CD8-positive, alpha-beta memory T cell (primary cell): ENCODE data around the gene CLEC5A. TPM values are rescaled to one million over a fixed set of nuclear protein-coding genes. Genes with fewer than 3 reads are reported as not detected.
"Not testable (repeated sequence)": the region's sequence is repeated elsewhere in the genome, so short reads cannot be mapped to it uniquely, and the experiment has no call there.

ENCODE experiments used
- CTCF ChIA-PET: fragments of 350-600 bp; sonication (Branson Sonifier 250); formaldehyde crosslinking; loops from one replicate; lab custom pipeline; 2021; ENCODE audit warnings: antibody characterized with exemption; lab: Charles Lee
- POLR2A ChIA-PET: fragments of 350-600 bp; sonication (Branson Sonifier 250); formaldehyde crosslinking; loops from one replicate; lab custom pipeline; 2021; ENCODE audit warnings: antibody characterized with exemption; lab: Charles Lee
- DNase-seq, 5 donors: peaks; one replicate each; pipeline versions ENCODE4 v3.0.0 to v3.0.0-alpha.2; 2020 to 2022; ENCODE audit warnings: mixed read lengths in 1 of 5
- H3K27ac ChIP-seq: one replicate; pipeline ENCODE4 v1.7.0; 2013; ENCODE audit warnings: low read depth, mild to moderate bottlenecking, low read length, moderate library complexity
- H3K27me3 ChIP-seq: 2 replicates; pipeline ENCODE4 v1.7.0; 2013; ENCODE audit warnings: low read length, mild to moderate bottlenecking; ENCODE audit not compliant: insufficient read depth, poor library complexity, severe bottlenecking
- H3K36me3 ChIP-seq: 2 replicates; pipeline ENCODE4 v1.7.0; 2013; ENCODE audit warnings: mild to moderate bottlenecking, low read length, moderate library complexity; ENCODE audit not compliant: insufficient read depth
- H3K4me1 ChIP-seq: 2 replicates; pipeline ENCODE4 v1.7.0; 2013; ENCODE audit warnings: mild to moderate bottlenecking, low read length, moderate library complexity; ENCODE audit not compliant: insufficient read depth
- H3K4me3 ChIP-seq: 2 replicates; pipeline ENCODE4 v1.7.0; 2013; ENCODE audit warnings: mild to moderate bottlenecking, low read length
- H3K9me3 ChIP-seq: 2 replicates; pipeline ENCODE4 v1.7.0; 2013; ENCODE audit warnings: mild to moderate bottlenecking, low read length
- H3K27ac Mint-ChIP-seq, 8 donors: one replicate each; pipeline ENCODE4 v1.8.0; 2020 to 2021; ENCODE audit warnings: mixed read lengths in 8 of 8, mild to moderate bottlenecking in 6 of 8, inconsistent platforms in 3 of 8, moderate library complexity in 3 of 8
- H3K27me3 Mint-ChIP-seq, 2 donors: one replicate each; pipeline ENCODE4 v1.8.0; 2020 to 2021; ENCODE audit warnings: mixed read lengths in 2 of 2, mild to moderate bottlenecking in 1 of 2, moderate library complexity in 1 of 2
- H3K36me3 Mint-ChIP-seq, 3 donors: one replicate each; pipeline ENCODE4 v1.8.0; 2020 to 2021; ENCODE audit warnings: mixed read lengths in 3 of 3, inconsistent platforms in 1 of 3, mild to moderate bottlenecking in 1 of 3
- H3K4me1 Mint-ChIP-seq, 3 donors: one replicate each; pipeline ENCODE4 v1.8.0; 2020 to 2021; ENCODE audit warnings: mixed read lengths in 3 of 3, inconsistent platforms in 1 of 3, mild to moderate bottlenecking in 1 of 3
- H3K4me3 Mint-ChIP-seq, 7 donors: one replicate each; pipeline ENCODE4 v1.8.0; 2020 to 2021; ENCODE audit warnings: mixed read lengths in 7 of 7, mild to moderate bottlenecking in 6 of 7, moderate library complexity in 4 of 7, inconsistent platforms in 2 of 7
- H3K9me3 Mint-ChIP-seq, 5 donors: one replicate each; pipeline ENCODE4 v1.8.0; 2020 to 2022; ENCODE audit warnings: mixed read lengths in 5 of 5, mild to moderate bottlenecking in 3 of 5, moderate library complexity in 2 of 5, inconsistent platforms in 1 of 5
- polyA plus RNA-seq: library from polyadenylated mRNA; unstranded; fragments of 300-500 nt; fragmentation: Illumina TruSeq; gene quantifications from one replicate; pipeline ENCODE4 v1.2.3, GENCODE V29; 2021
- total RNA-seq, 2 experiments: library from RNA; stranded (reverse); gene quantifications; one replicate each; pipeline ENCODE4 v1.2.3, GENCODE V29; 2021

CLEC5A gene
- total RNA-seq (under 1 TPM; 0.24 to 0.29 TPM), polyA plus RNA-seq (not detected)

DNA sequence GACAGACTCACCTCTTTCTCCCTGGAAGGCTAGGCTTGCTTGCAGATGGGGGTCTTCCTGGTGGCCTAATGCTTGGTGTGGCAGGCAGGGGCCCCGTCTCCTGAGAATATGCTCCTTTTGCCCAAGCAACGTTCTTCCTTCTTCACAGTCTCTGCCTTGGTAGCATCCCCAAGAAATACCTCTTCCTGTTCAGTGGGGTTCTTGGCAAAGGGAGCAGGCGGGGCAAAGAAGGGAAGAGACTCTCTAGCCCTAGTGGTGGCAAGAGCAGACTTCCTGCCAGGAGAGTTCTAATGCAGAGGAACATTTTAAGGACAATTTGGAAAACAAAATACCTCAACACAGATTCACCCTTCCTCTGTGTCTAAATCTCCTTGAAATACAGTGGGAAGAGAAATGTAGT lies at the start of gene CLEC5A:
Gene CLEC5A (minus strand): TSS at position 179 of the 400 bp plus-strand sequence. CDS start 682 bp downstream, outside the sequence.
- H3K27me3 Mint-ChIP-seq: peaks cover 0 to 6% of the 10 kb centered on the region in 2 donors
- no peaks in the 10 kb centered on the region for H3K4me1 Mint-ChIP-seq
- no peaks in the 10 kb centered on the region for H3K4me1 ChIP-seq
- H3K36me3 Mint-ChIP-seq: no peaks in the 10 kb centered on the region
- H3K27me3 ChIP-seq: no peaks in the 10 kb centered on the region
- no peak within 1 kb of the TSS for H3K4me3 ChIP-seq
- POLR2A ChIA-PET: no interaction called here
- no peak within 1 kb of the TSS for H3K27ac ChIP-seq
- CTCF ChIA-PET: no interaction called here
- no peak within 1 kb of the TSS for H3K27ac Mint-ChIP-seq
- peaks cover 0 to 9% (median 6%) of the 10 kb centered on the region in 5 donors for H3K9me3 Mint-ChIP-seq
- no peaks in the 10 kb centered on the region for H3K36me3 ChIP-seq
- H3K4me3 Mint-ChIP-seq: no peak within 1 kb of the TSS
- DNase-seq: no peak
- no peaks in the 10 kb centered on the region for H3K9me3 ChIP-seq

DNA sequence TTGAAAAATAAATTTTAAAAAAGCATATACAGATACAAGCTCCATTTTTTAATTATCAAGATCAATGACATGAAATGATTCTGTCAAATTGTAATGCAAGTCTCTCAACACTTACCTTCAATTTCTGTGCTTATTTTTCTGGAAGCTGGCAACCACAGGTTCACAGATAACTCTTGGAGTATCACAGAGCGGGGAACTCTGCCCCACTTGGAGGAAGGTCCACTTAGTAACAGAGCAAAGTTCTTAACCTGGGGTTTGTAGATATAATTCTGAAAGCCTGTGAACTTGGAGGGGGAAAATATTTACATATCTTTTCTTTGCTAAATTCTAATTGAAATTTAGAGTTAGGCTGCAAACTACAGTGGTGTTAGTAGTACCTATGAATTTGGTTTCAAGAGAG lies 46.6 kb upstream of the CLEC5A start:
- H3K9me3 Mint-ChIP-seq: peaks cover 0 to 11% (median 2%) of the 10 kb centered on the region in 5 donors
- no peaks in the 10 kb centered on the region for H3K4me1 ChIP-seq
- H3K9me3 ChIP-seq: no peaks in the 10 kb centered on the region
- peaks cover 0 to 2% (median 0%) of the 10 kb centered on the region in 3 donors for H3K36me3 Mint-ChIP-seq
- H3K27ac Mint-ChIP-seq: no peak overlapping the region
- no peak overlapping the region for H3K4me3 ChIP-seq
- no peak overlapping the region for H3K27ac ChIP-seq
- POLR2A ChIA-PET: no interaction called here
- peaks cover 10 to 13% of the 10 kb centered on the region in 2 donors for H3K27me3 Mint-ChIP-seq
- CTCF ChIA-PET: no interaction called here
- H3K4me1 Mint-ChIP-seq: peaks cover 2 to 7% (median 6%) of the 10 kb centered on the region in 3 donors
- no peaks in the 10 kb centered on the region for H3K27me3 ChIP-seq
- no peaks in the 10 kb centered on the region for H3K36me3 ChIP-seq
- no peak for DNase-seq
- H3K4me3 Mint-ChIP-seq: no peak overlapping the region

DNA sequence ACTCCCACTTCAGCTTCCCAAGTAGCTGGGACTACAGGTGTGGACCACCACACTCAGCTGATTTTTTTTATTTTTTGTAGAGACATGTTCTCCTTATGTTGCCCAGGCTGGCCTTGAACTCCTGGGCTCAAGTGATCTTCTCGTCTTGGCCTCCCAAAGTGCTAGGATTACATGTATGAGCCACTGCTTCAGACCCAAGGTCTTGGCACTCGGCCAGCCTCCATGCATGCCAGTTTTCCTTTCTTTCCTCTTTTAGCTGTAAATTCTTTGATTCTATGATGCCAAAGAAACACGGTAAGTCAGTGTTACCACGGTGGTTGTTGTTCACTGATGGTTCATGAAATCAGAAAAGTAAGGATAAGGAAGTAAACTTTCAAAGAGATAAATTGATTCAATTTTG lies 45.9 kb upstream of the CLEC5A start:
- Mint-ChIP-seq H3K9me3 (peaks cover 0 to 8% (median 2%) of the 10 kb centered on the region in 5 donors), H3K27ac (no peak overlapping the region), H3K4me1 (peaks cover 2 to 7% (median 6%) of the 10 kb centered on the region in 3 donors), H3K27me3 (peaks cover 10 to 13% of the 10 kb centered on the region in 2 donors), H3K36me3 (no peaks in the 10 kb centered on the region), H3K4me3 (no peak overlapping the region)
- H3K4me3 ChIP-seq: no peak overlapping the region
- DNase-seq: no peak
- no peaks in the 10 kb centered on the region for H3K4me1 ChIP-seq
- POLR2A ChIA-PET: no interaction called here
- H3K9me3 ChIP-seq: no peaks in the 10 kb centered on the region
- no peak overlapping the region for H3K27ac ChIP-seq
- no peaks in the 10 kb centered on the region for H3K36me3 ChIP-seq
- H3K27me3 ChIP-seq: no peaks in the 10 kb centered on the region
- CTCF ChIA-PET: no interaction called here

DNA sequence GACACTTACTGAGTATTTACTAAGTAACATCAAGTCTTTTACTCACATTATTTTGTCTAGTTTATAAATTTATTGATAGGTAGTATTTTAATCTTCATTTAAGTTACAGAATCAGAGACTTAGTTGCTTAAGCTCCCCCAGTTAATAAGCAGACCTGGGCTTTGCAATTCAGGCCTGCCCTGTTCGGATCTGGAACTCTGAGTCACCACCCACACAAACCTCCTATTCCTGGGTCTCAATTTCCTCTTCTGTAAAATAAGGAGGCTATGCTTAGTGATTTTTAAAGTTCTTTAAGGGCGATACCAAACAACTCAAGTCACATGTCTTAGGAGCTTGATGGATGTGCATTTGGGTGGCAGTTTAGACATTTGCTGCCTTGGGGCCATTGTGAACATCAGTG lies 45.4 kb upstream of the CLEC5A start:
- ChIA-PET CTCF (interaction anchor here (1.3 kb wide), 1 partner anchor 16 kb away, joined by 3 read pairs; no protein-coding TSS in a partner anchor), POLR2A (no interaction called here)
- H3K4me3 ChIP-seq: no peak overlapping the region
- no peaks in the 10 kb centered on the region for H3K9me3 ChIP-seq
- H3K27ac Mint-ChIP-seq: no peak overlapping the region
- no peak overlapping the region for H3K4me3 Mint-ChIP-seq
- H3K36me3 Mint-ChIP-seq: no peaks in the 10 kb centered on the region
- H3K27me3 Mint-ChIP-seq: peaks cover 12 to 13% of the 10 kb centered on the region in 2 donors
- H3K36me3 ChIP-seq: no peaks in the 10 kb centered on the region
- peaks cover 2 to 7% (median 6%) of the 10 kb centered on the region in 3 donors for H3K4me1 Mint-ChIP-seq
- H3K27me3 ChIP-seq: no peaks in the 10 kb centered on the region
- H3K9me3 Mint-ChIP-seq: peaks cover 0 to 8% (median 2%) of the 10 kb centered on the region in 5 donors
- H3K4me1 ChIP-seq: no peaks in the 10 kb centered on the region
- no peak for DNase-seq
- no peak overlapping the region for H3K27ac ChIP-seq

DNA sequence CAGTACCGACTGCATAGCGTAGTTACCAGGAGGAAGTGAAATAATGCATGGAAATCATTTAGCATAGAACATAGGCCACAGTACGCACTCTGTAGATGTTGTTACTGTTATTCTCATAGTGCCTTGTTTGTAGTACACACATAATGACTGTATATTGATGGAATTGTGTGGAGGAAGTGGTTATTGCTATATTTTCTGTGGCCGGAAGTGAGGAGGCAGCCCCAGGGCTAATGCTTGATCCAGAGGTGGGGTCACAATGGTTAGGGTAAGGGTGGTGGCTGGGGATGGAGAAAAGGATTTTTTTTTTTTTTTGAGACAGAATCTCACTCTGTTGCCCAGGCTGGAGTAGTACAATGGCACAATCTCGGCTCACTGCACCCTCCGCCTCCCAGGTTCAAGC lies 44.4 kb upstream of the CLEC5A start:
- Histone ChIP-seq H3K4me3 (no peak overlapping the region), H3K36me3 (no peaks in the 10 kb centered on the region), H3K4me1 (no peaks in the 10 kb centered on the region), H3K27me3 (no peaks in the 10 kb centered on the region), H3K9me3 (no peaks in the 10 kb centered on the region), H3K27ac (no peak overlapping the region)
- peaks cover 2 to 7% (median 6%) of the 10 kb centered on the region in 3 donors for H3K4me1 Mint-ChIP-seq
- no peak for DNase-seq
- peak overlapping the region in 1 of 7 donors; percentile 52 for H3K4me3 Mint-ChIP-seq
- peaks cover 8 to 12% of the 10 kb centered on the region in 2 donors for H3K27me3 Mint-ChIP-seq
- no peaks in the 10 kb centered on the region for H3K36me3 Mint-ChIP-seq
- H3K27ac Mint-ChIP-seq: no peak overlapping the region
- POLR2A ChIA-PET: no interaction called here
- H3K9me3 Mint-ChIP-seq: peaks cover 0 to 10% (median 2%) of the 10 kb centered on the region in 5 donors
- CTCF ChIA-PET: interaction anchor here (1.3 kb wide), 1 partner anchor 15 kb away, joined by 3 read pairs; no protein-coding TSS in a partner anchor

DNA sequence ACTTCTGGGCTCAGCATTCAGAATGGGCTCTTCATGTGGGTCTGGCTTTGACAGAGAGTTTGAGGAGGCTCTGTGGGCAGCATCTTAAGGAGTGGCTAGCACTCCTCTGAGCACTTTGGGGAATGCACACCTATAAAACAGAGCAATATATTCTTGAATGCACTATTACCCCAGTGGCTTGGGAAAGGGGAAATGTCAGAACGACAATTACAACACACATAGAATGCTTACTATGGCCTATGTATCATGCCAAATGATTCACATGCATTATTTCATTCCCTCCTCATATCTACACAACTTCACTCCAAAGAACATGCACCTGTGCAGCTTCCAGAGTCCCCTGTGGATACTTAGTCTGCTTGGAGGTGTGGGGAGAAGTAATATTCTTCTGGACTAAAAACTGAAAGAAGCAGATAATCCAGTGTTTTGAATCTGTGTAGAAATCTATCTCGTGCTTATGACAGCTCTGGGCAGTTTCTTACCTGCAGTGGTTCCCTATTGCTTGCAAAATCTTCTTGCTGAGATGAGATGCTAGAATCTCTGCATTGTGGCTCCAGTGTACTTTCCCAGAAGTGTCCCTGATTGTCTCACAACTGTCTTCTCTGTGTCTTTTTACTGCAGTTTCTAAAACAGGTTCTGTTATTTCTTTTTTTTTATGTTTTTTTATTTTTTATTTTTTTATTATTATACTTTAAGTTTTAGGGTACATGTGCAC lies 43.4 kb upstream of the CLEC5A start:
- Mint-ChIP-seq H3K9me3 (peaks cover 0 to 8% (median 0%) of the 10 kb centered on the region in 5 donors), H3K4me1 (peaks cover 2 to 7% (median 6%) of the 10 kb centered on the region in 3 donors), H3K27ac (no peak overlapping the region), H3K36me3 (no peaks in the 10 kb centered on the region), H3K27me3 (peaks cover 8 to 12% of the 10 kb centered on the region in 2 donors), H3K4me3 (no peak overlapping the region)
- CTCF ChIA-PET: no interaction called here
- Histone ChIP-seq H3K27me3 (no peaks in the 10 kb centered on the region), H3K4me3 (no peak overlapping the region), H3K36me3 (no peaks in the 10 kb centered on the region), H3K27ac (no peak overlapping the region), H3K4me1 (no peaks in the 10 kb centered on the region), H3K9me3 (no peaks in the 10 kb centered on the region)
- DNase-seq: no peak
- POLR2A ChIA-PET: no interaction called here

DNA sequence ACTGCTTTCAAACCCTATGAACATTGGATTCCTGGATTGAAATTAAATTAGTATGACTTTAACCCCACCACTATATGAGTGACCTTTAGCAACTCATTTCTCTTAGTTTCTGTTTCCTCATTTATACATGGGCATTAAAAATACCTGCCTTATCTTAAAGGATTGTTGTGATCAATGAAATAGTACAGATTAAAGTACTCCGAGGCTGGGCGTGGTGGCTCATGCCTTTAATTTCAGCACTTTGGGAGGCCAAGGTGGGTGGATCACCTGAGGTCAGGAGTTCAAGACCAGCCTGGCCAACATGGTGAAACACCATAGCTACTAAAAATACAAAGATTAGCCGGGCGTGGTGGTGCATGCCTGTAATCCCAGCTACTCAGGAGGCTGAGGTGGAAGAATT lies 41.0 kb upstream of the CLEC5A start:
- H3K9me3 ChIP-seq, H3K27ac Mint-ChIP-seq, H3K36me3 ChIP-seq, H3K4me1 Mint-ChIP-seq, H3K4me1 ChIP-seq, H3K4me3 Mint-ChIP-seq, H3K27ac ChIP-seq, H3K36me3 Mint-ChIP-seq, POLR2A ChIA-PET, DNase-seq, H3K27me3 ChIP-seq, CTCF ChIA-PET, H3K4me3 ChIP-seq, H3K9me3 Mint-ChIP-seq: not testable (repeated sequence)
- H3K27me3 Mint-ChIP-seq: peaks cover 8 to 12% of the 10 kb centered on the region in 2 donors

DNA sequence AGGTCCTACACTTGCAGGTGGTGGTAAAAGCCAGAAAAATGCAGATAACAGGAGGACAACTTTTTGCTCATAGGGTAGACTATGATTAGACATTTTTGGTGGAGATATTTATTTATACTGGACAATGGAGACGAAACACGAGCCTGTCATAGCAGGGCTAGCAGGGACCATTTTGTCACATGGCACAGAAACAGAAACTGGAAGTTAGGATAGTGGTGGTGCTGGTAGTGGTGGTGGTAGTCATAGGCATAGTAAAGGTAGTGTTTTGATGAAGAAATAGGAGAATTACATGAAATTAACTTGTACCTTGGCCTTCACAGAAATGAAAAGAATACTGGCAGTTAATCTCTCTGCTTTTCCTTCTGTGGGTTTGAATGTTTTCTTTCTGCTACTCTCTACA lies 40.1 kb upstream of the CLEC5A start:
- no peak overlapping the region for H3K4me3 Mint-ChIP-seq
- POLR2A ChIA-PET: no interaction called here
- CTCF ChIA-PET: no interaction called here

More for the DNA sequence above, 40.1 kb upstream of the CLEC5A start:
- Mint-ChIP-seq H3K27me3 (peaks cover 8 to 12% of the 10 kb centered on the region in 2 donors), H3K9me3 (peaks cover 0 to 8% (median 1%) of the 10 kb centered on the region in 5 donors), H3K27ac (no peak overlapping the region), H3K36me3 (no peaks in the 10 kb centered on the region), H3K4me1 (peaks cover 2 to 7% (median 6%) of the 10 kb centered on the region in 3 donors)
- H3K4me1 ChIP-seq: no peaks in the 10 kb centered on the region
- no peaks in the 10 kb centered on the region for H3K9me3 ChIP-seq
- H3K27me3 ChIP-seq: no peaks in the 10 kb centered on the region
- no peak overlapping the region for H3K4me3 ChIP-seq
- no peak overlapping the region for H3K27ac ChIP-seq
- no peaks in the 10 kb centered on the region for H3K36me3 ChIP-seq
- no peak for DNase-seq
